ENCODE results near the gene BRAP.

DNA sequence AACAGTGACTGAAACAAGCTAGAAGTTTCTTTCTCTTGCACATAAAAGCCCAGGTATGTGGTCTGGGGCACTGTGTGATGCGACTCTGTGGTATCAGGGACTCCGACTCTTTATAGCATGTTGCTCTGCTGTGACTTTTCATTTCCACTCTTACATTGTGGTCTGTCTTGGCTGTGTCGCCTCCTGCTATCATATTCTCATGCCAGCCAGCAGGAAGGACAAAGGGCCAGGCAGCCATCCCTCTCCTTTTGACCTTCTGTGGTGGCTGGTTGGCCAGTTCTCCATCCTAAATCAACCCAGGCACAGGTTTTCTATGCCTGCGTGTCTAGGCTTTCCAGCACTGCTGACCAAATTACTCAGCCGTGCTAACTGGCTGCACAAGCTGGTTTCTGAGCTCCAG lies 8.1 kb upstream of the BRAP start:
- TF ChIP-seq, protein P1, sequence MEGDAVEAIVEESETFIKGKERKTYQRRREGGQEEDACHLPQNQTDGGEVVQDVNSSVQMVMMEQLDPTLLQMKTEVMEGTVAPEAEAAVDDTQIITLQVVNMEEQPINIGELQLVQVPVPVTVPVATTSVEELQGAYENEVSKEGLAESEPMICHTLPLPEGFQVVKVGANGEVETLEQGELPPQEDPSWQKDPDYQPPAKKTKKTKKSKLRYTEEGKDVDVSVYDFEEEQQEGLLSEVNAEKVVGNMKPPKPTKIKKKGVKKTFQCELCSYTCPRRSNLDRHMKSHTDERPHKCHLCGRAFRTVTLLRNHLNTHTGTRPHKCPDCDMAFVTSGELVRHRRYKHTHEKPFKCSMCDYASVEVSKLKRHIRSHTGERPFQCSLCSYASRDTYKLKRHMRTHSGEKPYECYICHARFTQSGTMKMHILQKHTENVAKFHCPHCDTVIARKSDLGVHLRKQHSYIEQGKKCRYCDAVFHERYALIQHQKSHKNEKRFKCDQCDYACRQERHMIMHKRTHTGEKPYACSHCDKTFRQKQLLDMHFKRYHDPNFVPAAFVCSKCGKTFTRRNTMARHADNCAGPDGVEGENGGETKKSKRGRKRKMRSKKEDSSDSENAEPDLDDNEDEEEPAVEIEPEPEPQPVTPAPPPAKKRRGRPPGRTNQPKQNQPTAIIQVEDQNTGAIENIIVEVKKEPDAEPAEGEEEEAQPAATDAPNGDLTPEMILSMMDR (IDR thresholded peaks at IDR 0.05): no peak
- no peak for TF ChIP-seq POLR2A (IDR thresholded peaks at IDR 0.05)

Data from Peyer's patch (tissue), 4 donors.